ENCODE data around the gene HOTAIR.

Gene HOTAIR

DNA sequence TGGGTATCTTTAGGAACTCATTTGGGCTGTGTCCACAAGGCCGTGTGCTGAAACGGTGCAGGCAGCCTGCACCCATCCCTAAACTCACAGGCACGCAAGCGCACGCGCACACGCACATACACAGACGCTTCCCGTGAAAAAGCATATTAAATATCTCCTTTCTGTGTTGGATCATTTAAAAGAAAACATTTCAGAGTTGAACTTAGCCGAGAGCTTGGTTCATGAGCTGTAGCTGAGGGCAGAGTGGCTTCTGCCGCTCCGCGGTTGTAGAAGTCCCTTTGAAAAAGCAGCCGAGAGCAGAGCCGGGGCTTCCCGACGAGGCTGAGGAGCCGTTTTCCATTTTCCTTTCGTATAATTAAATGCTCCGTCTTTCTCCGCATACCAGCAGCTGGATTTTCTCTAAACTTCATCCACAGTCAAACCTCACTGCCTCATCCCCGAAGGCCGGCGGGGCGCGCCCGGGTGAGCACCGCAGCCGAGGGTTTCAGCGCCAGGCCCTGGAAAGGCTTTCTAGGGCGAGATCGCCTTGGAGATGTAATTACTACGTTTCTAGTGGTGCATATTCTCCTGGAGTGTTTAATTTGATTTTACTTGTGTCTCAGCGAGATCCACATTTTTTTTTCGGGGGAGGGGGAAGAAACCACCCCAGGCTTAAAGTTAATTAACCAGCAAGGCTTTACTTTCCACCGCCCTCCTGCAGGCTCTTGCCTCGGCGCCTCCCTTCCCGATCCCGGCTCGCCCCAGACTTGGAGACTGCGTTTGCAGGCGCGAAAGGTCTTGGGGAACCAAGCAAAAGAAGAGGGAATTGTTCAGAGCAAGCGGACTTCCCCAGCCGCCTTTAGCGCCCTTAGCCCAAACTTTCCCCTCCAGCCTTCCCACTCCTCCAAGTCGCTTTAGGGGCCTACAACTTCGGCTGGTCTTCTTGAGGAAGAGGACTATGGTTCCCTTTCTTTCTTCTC lies 39.1 kb downstream of the HOTAIR start:
- H3K18ac ChIP-seq (ENCODE audit: low read depth in 1 of 2, low read length in 2 of 2): no peak overlapping the region
- H3K4ac ChIP-seq (ENCODE audit: low read depth in 1 of 2, low read length in 2 of 2): no peak overlapping the region
- H3K9ac ChIP-seq (ENCODE audit: low read length): no peak overlapping the region
- peaks cover 0 to 2% of the 10 kb centered on the region in 2 experiments for H3K36me3 ChIP-seq (ENCODE audit: control insufficient read depth in 1 of 2, insufficient read depth in 2 of 2, low read depth in 1 of 2, low read length in 2 of 2)
- H4K8ac ChIP-seq (ENCODE audit: low read length): no peak overlapping the region
- no peak overlapping the region for H2BK15ac ChIP-seq (ENCODE audit: low read depth, poor library complexity, severe bottlenecking)
- no peak overlapping the region for H3K14ac ChIP-seq (ENCODE audit: low read length in 2 of 2)
- H3K4me2 ChIP-seq (ENCODE audit: low read length, poor library complexity, severe bottlenecking): peak overlapping the region; percentile 43
- 11% methylated on average over 45 of the region's 49 CpGs for WGBS
- no peak overlapping the region for H2AK5ac ChIP-seq (ENCODE audit: low read length, severe bottlenecking)
- no peak overlapping the region for H4K91ac ChIP-seq (ENCODE audit: low read length)
- H3K27me3 ChIP-seq (ENCODE audit: control insufficient read depth in 1 of 2, insufficient read depth in 1 of 2, low read length in 2 of 2): peaks cover 96 to 98% of the 10 kb centered on the region in 2 experiments
- H3K4me1 ChIP-seq (ENCODE audit: control insufficient read depth, insufficient read depth, low read depth, low read length): peaks cover 13% of the 10 kb centered on the region
- no peak for DNase-seq
- peak overlapping the region in 1 of 2 experiments; percentile 58 for H3K4me3 ChIP-seq (ENCODE audit: insufficient read depth in 1 of 2, low read depth in 1 of 2, low read length in 2 of 2)
- no peak overlapping the region for H2BK120ac ChIP-seq (ENCODE audit: low read depth, low read length)
- no peak overlapping the region for H3K27ac ChIP-seq (ENCODE audit: low read length, poor library complexity, severe bottlenecking)
- no peak overlapping the region for H3K23ac ChIP-seq (ENCODE audit: low read length in 2 of 2)
- H3K9me3 ChIP-seq (ENCODE audit: control insufficient read depth, low read length): no peaks in the 10 kb centered on the region
- no peak overlapping the region for H2AFZ ChIP-seq (ENCODE audit: low read depth, low read length)
- H3K79me1 ChIP-seq (replicated peaks; ENCODE audit: low read length, poor library complexity, severe bottlenecking): no peaks in the 10 kb centered on the region
- no peak overlapping the region for H2BK12ac ChIP-seq (ENCODE audit: low read length in 2 of 2)
- no peak overlapping the region for H2BK5ac ChIP-seq (ENCODE audit: low read depth, low read length, poor library complexity, severe bottlenecking)

DNA sequence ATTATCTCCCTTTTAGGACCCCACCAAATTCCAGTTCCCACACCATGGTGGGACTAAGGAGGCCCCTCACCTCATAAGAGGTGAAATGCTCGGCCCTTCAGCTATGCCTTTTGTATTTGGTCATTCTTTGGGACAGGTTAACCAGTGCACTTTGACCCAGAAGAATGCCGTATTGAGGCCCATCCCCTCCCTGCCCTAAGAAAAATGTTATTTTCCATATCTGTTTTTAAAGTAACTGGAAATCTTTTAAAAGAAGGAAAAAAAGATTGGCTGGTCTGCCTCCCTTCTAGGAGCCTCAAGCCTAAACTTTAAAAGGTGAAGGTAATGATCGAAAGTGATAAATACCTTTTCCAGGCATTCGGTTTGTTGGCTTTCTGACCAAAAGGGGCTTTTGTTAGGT lies 41.8 kb downstream of the HOTAIR start:
- Histone ChIP-seq H3K9ac (ENCODE audit: low read length) (no peak overlapping the region), H3K27ac (ENCODE audit: low read length, poor library complexity, severe bottlenecking) (no peak overlapping the region), H2BK12ac (ENCODE audit: low read length in 2 of 2) (no peak overlapping the region), H3K4me1 (ENCODE audit: control insufficient read depth, insufficient read depth, low read depth, low read length) (peaks cover 4% of the 10 kb centered on the region), H2AFZ (ENCODE audit: low read depth, low read length) (no peak overlapping the region), H4K8ac (ENCODE audit: low read length) (no peak overlapping the region), H3K27me3 (ENCODE audit: control insufficient read depth in 1 of 2, insufficient read depth in 1 of 2, low read length in 2 of 2) (peaks cover 99 to 100% of the 10 kb centered on the region in 2 experiments), H3K4me2 (ENCODE audit: low read length, poor library complexity, severe bottlenecking) (no peak overlapping the region), H3K18ac (ENCODE audit: low read depth in 1 of 2, low read length in 2 of 2) (no peak overlapping the region), H2AK5ac (ENCODE audit: low read length, severe bottlenecking) (no peak overlapping the region), H3K9me3 (ENCODE audit: control insufficient read depth, low read length) (peaks cover 14% of the 10 kb centered on the region), H2BK120ac (ENCODE audit: low read depth, low read length) (no peak overlapping the region), H3K4me3 (ENCODE audit: insufficient read depth in 1 of 2, low read depth in 1 of 2, low read length in 2 of 2) (no peak overlapping the region), H3K23ac (ENCODE audit: low read length in 2 of 2) (no peak overlapping the region), H3K14ac (ENCODE audit: low read length in 2 of 2) (no peak overlapping the region), H3K36me3 (ENCODE audit: control insufficient read depth in 1 of 2, insufficient read depth in 2 of 2, low read depth in 1 of 2, low read length in 2 of 2) (peaks cover 0 to 2% of the 10 kb centered on the region in 2 experiments), H3K79me1 (replicated peaks; ENCODE audit: low read length, poor library complexity, severe bottlenecking) (no peaks in the 10 kb centered on the region), H4K91ac (ENCODE audit: low read length) (no peak overlapping the region), H3K4ac (ENCODE audit: low read depth in 1 of 2, low read length in 2 of 2) (no peak overlapping the region), H2BK15ac (ENCODE audit: low read depth, poor library complexity, severe bottlenecking) (no peak overlapping the region), H2BK5ac (ENCODE audit: low read depth, low read length, poor library complexity, severe bottlenecking) (no peak overlapping the region)
- WGBS: 45% methylated on average over 2 of the region's 4 CpGs
- no peak for DNase-seq

DNA sequence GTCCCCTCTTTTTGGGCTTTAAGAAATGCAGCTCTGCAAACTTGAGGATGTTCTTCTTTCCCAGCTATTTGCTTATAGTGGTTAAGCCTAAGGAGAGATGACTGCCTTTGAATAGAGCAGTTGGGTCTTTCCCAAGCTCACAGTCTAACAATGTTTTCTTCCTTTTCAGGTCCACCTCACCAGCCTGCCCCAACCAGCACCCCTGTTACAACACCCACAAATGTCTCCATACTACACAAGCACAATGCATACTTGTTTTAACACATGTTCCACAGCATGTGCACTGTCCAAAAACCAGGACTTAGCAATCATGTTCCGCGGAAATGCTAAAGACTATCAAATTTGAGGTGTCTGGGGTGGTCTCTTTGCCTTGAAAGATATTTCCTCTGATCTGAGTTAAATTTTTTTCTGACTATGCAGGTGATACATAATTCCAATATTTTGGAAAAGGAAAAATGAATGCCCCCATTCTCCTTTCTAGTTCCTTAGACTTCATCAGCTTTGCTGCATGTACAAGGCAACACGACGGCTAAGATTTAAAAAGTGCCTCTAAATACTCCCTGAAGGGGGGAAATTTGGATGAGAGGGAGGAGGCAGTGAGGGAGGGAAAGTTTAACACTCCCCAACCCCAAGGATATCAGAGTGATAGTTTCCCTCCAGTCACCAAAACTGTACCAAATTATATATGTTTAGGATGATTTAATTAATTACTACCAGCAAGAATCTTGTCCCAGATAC lies 42.7 kb downstream of the HOTAIR start:
- Histone ChIP-seq H2BK120ac (ENCODE audit: low read depth, low read length) (no peak overlapping the region), H3K18ac (ENCODE audit: low read depth in 1 of 2, low read length in 2 of 2) (no peak overlapping the region), H3K4me1 (ENCODE audit: control insufficient read depth, insufficient read depth, low read depth, low read length) (peaks cover 4% of the 10 kb centered on the region), H3K79me1 (replicated peaks; ENCODE audit: low read length, poor library complexity, severe bottlenecking) (no peaks in the 10 kb centered on the region), H2BK15ac (ENCODE audit: low read depth, poor library complexity, severe bottlenecking) (no peak overlapping the region), H2AFZ (ENCODE audit: low read depth, low read length) (no peak overlapping the region), H3K23ac (ENCODE audit: low read length in 2 of 2) (no peak overlapping the region), H3K36me3 (ENCODE audit: control insufficient read depth in 1 of 2, insufficient read depth in 2 of 2, low read depth in 1 of 2, low read length in 2 of 2) (peaks cover 0 to under 1% of the 10 kb centered on the region in 2 experiments), H3K4me3 (ENCODE audit: insufficient read depth in 1 of 2, low read depth in 1 of 2, low read length in 2 of 2) (no peak overlapping the region), H3K4ac (ENCODE audit: low read depth in 1 of 2, low read length in 2 of 2) (no peak overlapping the region), H4K8ac (ENCODE audit: low read length) (no peak overlapping the region), H3K27ac (ENCODE audit: low read length, poor library complexity, severe bottlenecking) (no peak overlapping the region), H4K91ac (ENCODE audit: low read length) (no peak overlapping the region), H2AK5ac (ENCODE audit: low read length, severe bottlenecking) (no peak overlapping the region), H2BK12ac (ENCODE audit: low read length in 2 of 2) (no peak overlapping the region), H3K27me3 (ENCODE audit: control insufficient read depth in 1 of 2, insufficient read depth in 1 of 2, low read length in 2 of 2) (peaks cover 99 to 100% of the 10 kb centered on the region in 2 experiments), H3K9ac (ENCODE audit: low read length) (no peak overlapping the region), H3K14ac (ENCODE audit: low read length in 2 of 2) (no peak overlapping the region), H3K9me3 (ENCODE audit: control insufficient read depth, low read length) (peaks cover 17% of the 10 kb centered on the region), H3K4me2 (ENCODE audit: low read length, poor library complexity, severe bottlenecking) (no peak overlapping the region), H2BK5ac (ENCODE audit: low read depth, low read length, poor library complexity, severe bottlenecking) (no peak overlapping the region)
- no CpG with 5 or more reads among the region's 4 CpGs for WGBS
- no peak for DNase-seq

Data from mesenchymal stem cell (in vitro differentiated cells and primary cell).